Omental fat pad (tissue), 4 donors: ENCODE results near the gene ZIC5. TPM values are rescaled to one million over a fixed set of nuclear protein-coding genes. Genes with fewer than 3 reads are reported as not detected.
"Not testable (repeated sequence)": the region's sequence is repeated elsewhere in the genome, so short reads cannot be mapped to it uniquely, and the experiment has no call there.

Experiments
- ATAC-seq: fragments of 150-250 bp; one replicate; pipeline ENCODE4 v1.9.1; 2016; ENCODE audit warnings: mild to moderate bottlenecking, moderate library complexity; ENCODE audit not compliant: low FRiP score
- DNase-seq: peaks from one replicate; pipeline ENCODE4 v3.0.0-alpha.2; 2019; ENCODE audit warnings: low spot score
- total RNA-seq, 4 donors: library from RNA; depleted of rRNA; stranded (reverse); fragments of >200 nt; gene quantifications; one replicate each; pipeline ENCODE4 v1.1.0, GENCODE V29; 2016
- TF ChIP-seq, protein P1 (sequence below), 3 donors: fragments of 450-650 bp; IDR thresholded peaks; one replicate each; pipeline ENCODE4 v1.5.1; 2016 to 2017; ENCODE audit warnings: antibody characterized with exemption in 3 of 3, mild to moderate bottlenecking in 3 of 3, moderate library complexity in 2 of 3

Gene ZIC5
- total RNA-seq, 4 donors from 2014 or later = not detected

DNA sequence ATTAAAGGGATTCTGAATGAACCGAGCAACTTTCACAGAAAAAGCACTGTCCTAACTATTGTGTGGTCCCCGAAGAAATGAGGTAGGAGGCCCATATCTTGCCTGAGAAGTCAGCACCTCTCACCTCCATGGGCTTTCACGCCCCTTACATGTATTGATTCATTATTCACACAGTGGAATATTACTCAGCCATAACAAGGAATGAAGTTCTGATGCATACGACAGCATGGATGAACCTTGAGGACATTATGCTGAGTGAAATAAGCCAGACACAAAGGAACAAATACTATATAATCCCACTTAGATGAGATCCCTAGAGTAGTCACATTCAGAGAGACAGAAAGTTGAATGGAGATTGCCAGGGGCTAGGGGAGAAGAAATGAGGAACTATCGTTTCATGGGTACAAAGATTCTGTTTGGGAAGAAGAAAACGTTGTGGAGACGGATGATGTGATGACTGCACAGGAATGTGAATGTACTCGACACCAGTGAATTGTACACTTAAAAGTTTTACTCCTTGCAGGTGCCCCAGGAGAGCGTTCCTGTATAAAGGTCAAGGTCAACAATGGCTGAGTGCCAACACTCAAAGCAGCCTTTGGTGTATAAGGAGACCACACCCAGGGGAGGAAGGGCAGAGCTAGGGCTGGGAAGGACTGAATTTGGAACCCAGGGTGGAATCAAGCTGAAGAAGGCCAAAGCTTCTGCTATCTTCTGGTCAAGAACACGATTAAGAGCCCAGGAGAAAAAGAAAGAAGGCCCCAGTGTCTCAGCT lies 22.5 kb downstream of the ZIC5 start:
- DNase-seq = no peak
- no peak for ATAC-seq

GRCh38 chr13:99948411-99948810 lies 23.2 kb downstream of the ZIC5 start:
- TF ChIP-seq, protein P1, sequence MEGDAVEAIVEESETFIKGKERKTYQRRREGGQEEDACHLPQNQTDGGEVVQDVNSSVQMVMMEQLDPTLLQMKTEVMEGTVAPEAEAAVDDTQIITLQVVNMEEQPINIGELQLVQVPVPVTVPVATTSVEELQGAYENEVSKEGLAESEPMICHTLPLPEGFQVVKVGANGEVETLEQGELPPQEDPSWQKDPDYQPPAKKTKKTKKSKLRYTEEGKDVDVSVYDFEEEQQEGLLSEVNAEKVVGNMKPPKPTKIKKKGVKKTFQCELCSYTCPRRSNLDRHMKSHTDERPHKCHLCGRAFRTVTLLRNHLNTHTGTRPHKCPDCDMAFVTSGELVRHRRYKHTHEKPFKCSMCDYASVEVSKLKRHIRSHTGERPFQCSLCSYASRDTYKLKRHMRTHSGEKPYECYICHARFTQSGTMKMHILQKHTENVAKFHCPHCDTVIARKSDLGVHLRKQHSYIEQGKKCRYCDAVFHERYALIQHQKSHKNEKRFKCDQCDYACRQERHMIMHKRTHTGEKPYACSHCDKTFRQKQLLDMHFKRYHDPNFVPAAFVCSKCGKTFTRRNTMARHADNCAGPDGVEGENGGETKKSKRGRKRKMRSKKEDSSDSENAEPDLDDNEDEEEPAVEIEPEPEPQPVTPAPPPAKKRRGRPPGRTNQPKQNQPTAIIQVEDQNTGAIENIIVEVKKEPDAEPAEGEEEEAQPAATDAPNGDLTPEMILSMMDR (IDR thresholded peaks at IDR 0.05) = no peak
- DNase-seq (no peak), ATAC-seq (no peak)

More for the DNA sequence above, 22.5 kb downstream of the ZIC5 start:
- TF ChIP-seq, protein P1 (IDR thresholded peaks at IDR 0.05) = no peak

DNA sequence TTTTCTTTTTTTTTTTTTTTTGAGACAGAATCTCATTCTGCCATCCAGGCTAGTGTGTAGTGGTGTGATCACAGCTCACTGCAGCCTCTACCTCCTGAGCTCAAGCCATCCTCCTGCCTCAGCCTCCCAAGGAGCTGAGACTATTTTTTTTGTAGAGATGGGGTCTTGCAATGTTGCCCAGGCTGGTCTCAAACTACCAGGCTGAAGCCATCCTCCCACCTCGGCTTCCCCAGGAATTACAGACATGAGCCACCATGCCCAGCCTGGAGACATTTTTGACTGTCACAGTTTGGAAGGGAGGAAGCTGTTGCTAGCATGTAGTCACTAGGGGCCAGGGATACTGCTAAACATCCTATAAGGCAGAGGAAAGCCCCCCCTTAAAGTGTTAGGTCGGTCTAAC lies 23.9 kb downstream of the ZIC5 start:
- no peak for DNase-seq
- ATAC-seq = no peak
- TF ChIP-seq, protein P1 (IDR thresholded peaks at IDR 0.05) = no peak

- not testable (repeated sequence) for DNase-seq, ATAC-seq
Observed at GRCh38 chr13:99945515-99945914, 26.1 kb downstream of the ZIC5 start.

DNA sequence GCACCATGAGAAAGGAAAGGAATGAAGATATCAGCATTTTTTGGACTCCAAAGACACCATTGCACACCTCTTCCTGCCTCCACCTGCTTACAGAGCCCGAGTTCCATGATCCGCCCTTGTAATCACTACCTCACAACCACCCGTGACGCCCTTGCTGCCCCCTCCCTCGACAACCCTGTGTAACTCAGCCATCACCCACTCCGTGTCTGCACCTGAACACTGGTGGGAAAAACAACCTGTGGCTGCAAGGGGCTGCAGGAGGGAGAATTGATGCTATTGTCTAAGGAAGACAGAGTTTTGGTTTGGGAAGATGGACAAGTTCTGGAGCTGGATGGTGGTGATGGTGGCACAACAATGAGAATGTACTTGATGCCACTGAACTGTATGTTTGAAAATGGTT lies 27.0 kb downstream of the ZIC5 start:
- DNase-seq (no peak), ATAC-seq (no peak)
- TF ChIP-seq, protein P1 (IDR thresholded peaks at IDR 0.05) = no peak

DNA sequence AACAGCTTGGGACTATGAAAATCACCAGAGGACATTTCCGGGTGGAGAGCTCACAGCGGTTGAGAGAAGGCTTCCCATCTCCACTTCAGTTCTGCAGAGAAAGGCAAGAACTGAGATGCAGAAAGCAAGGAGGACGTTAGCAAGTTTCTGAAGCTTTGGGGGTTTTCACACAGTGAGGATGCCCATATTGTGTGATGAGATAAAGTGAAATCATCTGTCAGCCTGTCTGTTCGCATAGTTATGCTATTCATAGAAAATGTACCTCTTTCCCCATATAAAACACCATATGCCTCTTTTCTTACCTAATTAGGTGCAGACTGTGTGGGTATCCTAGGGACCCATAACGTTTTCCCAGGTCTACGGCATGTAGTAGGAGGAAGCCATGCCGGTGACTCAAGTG lies 27.5 kb downstream of the ZIC5 start:
- DNase-seq (no peak), ATAC-seq (no peak)
- TF ChIP-seq, protein P1 (IDR thresholded peaks at IDR 0.05) = no peak

- DNase-seq (no peak), ATAC-seq (no peak)
- TF ChIP-seq, protein P1 (IDR thresholded peaks at IDR 0.05) = no peak
Observed at GRCh38 chr13:99941911-99942310, 29.7 kb downstream of the ZIC5 start.
